Keratinocyte (primary cell): ENCODE results near the gene ZBTB5. TPM values are rescaled to one million over a fixed set of nuclear protein-coding genes. Genes with fewer than 3 reads are reported as not detected.

Experiments used
- DNase-seq: peaks from one replicate; pipeline ENCODE4 v3.0.0-alpha.2; 2011; ENCODE audit warnings: low read depth, missing footprints, low spot score
- FAIRE-seq: peaks from 2 replicates; lab custom pipeline; 2011; peaks lifted over from hg19 to GRCh38; lab: Jason Lieb, UNC
- H2AFZ ChIP-seq: 2 replicates; pipeline ENCODE4 v1.6.0; 2012; ENCODE audit warnings: low read length, control low read depth, inconsistent platforms; ENCODE audit not compliant: control insufficient read depth
- H3K27ac ChIP-seq: 2 replicates; pipeline ENCODE4 v1.5.1; 2011; ENCODE audit warnings: low read length; ENCODE audit not compliant: control insufficient read depth, insufficient read depth
- H3K27me3 ChIP-seq: 3 replicates; pipeline ENCODE4 v1.6.0; 2011; ENCODE audit warnings: low read length; ENCODE audit not compliant: control insufficient read depth, insufficient read depth; ENCODE audit errors: extremely low read depth
- H3K36me3 ChIP-seq, 2 experiments: 2 replicates in 1 of 2; 3 replicates in 1 of 2; pipeline ENCODE4 v1.5.1; 2011; ENCODE audit warnings: low read length in 2 of 2, mild to moderate bottlenecking in 1 of 2; ENCODE audit not compliant: control insufficient read depth in 2 of 2, insufficient read depth in 2 of 2; ENCODE audit errors: extremely low read depth in 1 of 2
- H3K4me1 ChIP-seq: 3 replicates; pipeline ENCODE4 v1.5.1; 2011; ENCODE audit warnings: low read length; ENCODE audit not compliant: control insufficient read depth, insufficient read depth; ENCODE audit errors: extremely low read depth
- H3K4me2 ChIP-seq: 3 replicates; pipeline ENCODE4 v1.6.0; 2011; ENCODE audit warnings: low read depth, low read length; ENCODE audit not compliant: control insufficient read depth, insufficient read depth; ENCODE audit errors: extremely low read depth
- H3K4me3 ChIP-seq, 3 experiments: fragments of 200-600 bp in 1 of 3; sonication (generic) in 1 of 3; 2 replicates in 2 of 3; 3 replicates in 1 of 3; pipeline ENCODE4 v1.5.1; 2011 to 2016; ENCODE audit warnings: low read length in 3 of 3, mild to moderate bottlenecking in 3 of 3, control low read depth in 2 of 3, inconsistent platforms in 1 of 3, low read depth in 1 of 3, mixed read lengths in 1 of 3, mixed run types in 1 of 3, moderate library complexity in 1 of 3; ENCODE audit not compliant: control insufficient read depth in 2 of 3, insufficient read depth in 2 of 3; ENCODE audit errors: extremely low read depth in 1 of 3
- H3K79me2 ChIP-seq: 2 replicates; pipeline ENCODE4 v1.6.0; 2012; ENCODE audit warnings: low read length; ENCODE audit not compliant: control insufficient read depth, insufficient read depth
- H3K9ac ChIP-seq: 3 replicates; pipeline ENCODE4 v1.6.0; 2011; ENCODE audit warnings: low read length; ENCODE audit not compliant: control insufficient read depth, insufficient read depth; ENCODE audit errors: extremely low read depth
- H3K9me1 ChIP-seq: 3 replicates; pipeline ENCODE4 v1.6.0; 2011; ENCODE audit warnings: low read length; ENCODE audit not compliant: control insufficient read depth, insufficient read depth; ENCODE audit errors: extremely low read depth
- H3K9me3 ChIP-seq: 2 replicates; pipeline ENCODE4 v1.5.1; 2012; ENCODE audit warnings: low read depth, low read length; ENCODE audit not compliant: control insufficient read depth
- H4K20me1 ChIP-seq: 3 replicates; pipeline ENCODE4 v1.6.0; 2011; ENCODE audit warnings: low read length; ENCODE audit not compliant: control insufficient read depth, insufficient read depth; ENCODE audit errors: extremely low read depth
- CTCF ChIP-seq, 3 experiments: IDR thresholded peaks in 1 of 3; conservative IDR thresholded peaks in 1 of 3; optimal IDR thresholded peaks in 1 of 3; 2 replicates in 2 of 3; 3 replicates in 1 of 3; pipeline versions ENCODE3 to v1.5.1; 2011; ENCODE audit warnings: low read length in 3 of 3, mild to moderate bottlenecking in 3 of 3, moderate library complexity in 2 of 3, control low read depth in 1 of 3, inconsistent platforms in 1 of 3; ENCODE audit not compliant: insufficient read depth in 2 of 3; ENCODE audit errors: extremely low read depth in 1 of 3
- EZH2 ChIP-seq: IDR thresholded peaks from one replicate; pipeline ENCODE4 v1.6.1; 2012; ENCODE audit warnings: inconsistent platforms, mild to moderate bottlenecking, low read length, moderate library complexity
- dilution Hi-C: fragments of 300-500 bp; cut with MboI; formaldehyde crosslinking; loops from one replicate; pipeline ENCODE4 v1.7.0; 2020; ENCODE audit warnings: low sequenced_read_pairs; ENCODE audit not compliant: extremely low pct_ligation_motif_present
- polyA plus RNA-seq, 5 experiments: library from polyadenylated mRNA; depleted of rRNA in 3 of 5; stranded (reverse) in 3 of 5; stranded (forward) in 1 of 5; unstranded in 1 of 5; fragments of >200 nt; gene quantifications; 1 replicate in 1 of 5; 2 replicates in 3 of 5; 3 replicates in 1 of 5; pipeline versions ENCODE4 v1.2.1 to v1.2.3, GENCODE V29; 2011 to 2012; ENCODE audit warnings: missing spikeins in 2 of 5, low read depth in 1 of 5, low replicate concordance in 1 of 5

The ZBTB5 gene
- polyA plus RNA-seq, 1 donor (not counting 4 experiments of a cell fraction or from before 2014, with no cell fraction given) = 12.6 TPM

GRCh38 chr9:37451628-37452027 lies 13.6 kb downstream of the ZBTB5 start:
- peaks cover 17% of the 10 kb centered on the region for H4K20me1 ChIP-seq
- peaks cover 5 to 10% of the 10 kb centered on the region in 2 experiments for H3K36me3 ChIP-seq
- H3K27me3 ChIP-seq = no peaks in the 10 kb centered on the region
- dilution Hi-C loops = no loop called here
- H3K4me2 ChIP-seq = no peak overlapping the region
- H3K9ac ChIP-seq = no peak overlapping the region
- peaks cover 67% of the 10 kb centered on the region for H3K79me2 ChIP-seq
- H3K9me1 ChIP-seq = peaks cover 4% of the 10 kb centered on the region
- H3K4me3 ChIP-seq = no peak overlapping the region
- no peak for DNase-seq
- no peak overlapping the region for H3K27ac ChIP-seq
- TF ChIP-seq EZH2 (no peak), CTCF (optimal IDR thresholded peaks at IDR 0.05 in 1 of 3, IDR thresholded peaks at IDR 0.05 in 1 of 3, conservative IDR thresholded peaks at IDR 0.05 in 1 of 3; ENCODE audit: extremely low read depth in 1 of 3, insufficient read depth in 2 of 3, low read length in 3 of 3) (no peak)
- FAIRE-seq = no peak
- H3K4me1 ChIP-seq = peaks cover 20% of the 10 kb centered on the region
- no peak overlapping the region for H2AFZ ChIP-seq
- H3K9me3 ChIP-seq = no peaks in the 10 kb centered on the region

GRCh38 chr9:37449862-37450632 lies 15.2 kb downstream of the ZBTB5 start:
- H3K9ac ChIP-seq = no peak overlapping the region
- dilution Hi-C loops = no loop called here
- H3K4me1 ChIP-seq = peaks cover 14% of the 10 kb centered on the region
- H3K36me3 ChIP-seq = peaks cover 5% of the 10 kb centered on the region in 2 experiments
- no peaks in the 10 kb centered on the region for H3K27me3 ChIP-seq
- no peak overlapping the region for H3K4me3 ChIP-seq
- H4K20me1 ChIP-seq = peaks cover 11% of the 10 kb centered on the region
- no peak overlapping the region for H3K4me2 ChIP-seq
- peaks cover 2% of the 10 kb centered on the region for H3K9me1 ChIP-seq
- no peak overlapping the region for H2AFZ ChIP-seq
- no peak overlapping the region for H3K27ac ChIP-seq
- H3K79me2 ChIP-seq = peaks cover 68% of the 10 kb centered on the region
- DNase-seq = no peak
- no peaks in the 10 kb centered on the region for H3K9me3 ChIP-seq
- FAIRE-seq = no peak
- TF ChIP-seq EZH2 (no peak), CTCF (optimal IDR thresholded peaks at IDR 0.05 in 1 of 3, IDR thresholded peaks at IDR 0.05 in 1 of 3, conservative IDR thresholded peaks at IDR 0.05 in 1 of 3; ENCODE audit: extremely low read depth in 1 of 3, insufficient read depth in 2 of 3, low read length in 3 of 3) (no peak)
